GM19324 (cell line): ENCODE measurements around the gene UBE4B.
"Not testable (repeated sequence)": the region's sequence is repeated elsewhere in the genome, so short reads cannot be mapped to it uniquely, and the experiment has no call there.

ENCODE experiments used
- ATAC-seq: cut with Tn5 transposase; IDR thresholded peaks from one replicate; pipeline ENCODE4 v1.9.1; 2021; ENCODE audit warnings: mild to moderate bottlenecking, moderate library complexity; ENCODE audit not compliant: unreplicated experiment, low FRiP score

UBE4B gene

GRCh38 chr1:10068605-10069294 lies 36.0 kb downstream of the UBE4B start:
- ATAC-seq: no peak

GRCh38 chr1:10070206-10070605 lies 37.4 kb downstream of the UBE4B start:
- no peak for ATAC-seq

- ATAC-seq: no peak
Measured at GRCh38 chr1:10071640-10072039, 38.9 kb downstream of the UBE4B start.

- not testable (repeated sequence) for ATAC-seq
Measured at GRCh38 chr1:10073371-10073770, 40.6 kb downstream of the UBE4B start.

- ATAC-seq: no peak
Measured at GRCh38 chr1:10074059-10074851, 41.5 kb downstream of the UBE4B start.

GRCh38 chr1:10074852-10075730 lies 42.3 kb downstream of the UBE4B start:
- no peak for ATAC-seq

GRCh38 chr1:10075732-10076131 lies 43.0 kb downstream of the UBE4B start:
- ATAC-seq: no peak

- no peak for ATAC-seq
Measured at GRCh38 chr1:10078494-10078893, 45.7 kb downstream of the UBE4B start.

GRCh38 chr1:10080523-10080922 lies 47.8 kb downstream of the UBE4B start:
- no peak for ATAC-seq

- no peak for ATAC-seq
Measured at GRCh38 chr1:10082785-10083479, 50.2 kb downstream of the UBE4B start.

- no peak for ATAC-seq
Measured at GRCh38 chr1:10084045-10084444, 51.3 kb downstream of the UBE4B start.

- no peak for ATAC-seq
Measured at GRCh38 chr1:10085076-10085475, 52.3 kb downstream of the UBE4B start.

GRCh38 chr1:10087210-10087609 lies 54.5 kb downstream of the UBE4B start:
- no peak for ATAC-seq

- no peak for ATAC-seq
Measured at GRCh38 chr1:10101929-10102328, 69.2 kb downstream of the UBE4B start.

GRCh38 chr1:10103193-10103592 lies 70.4 kb downstream of the UBE4B start:
- no peak for ATAC-seq

- no peak for ATAC-seq
Measured at GRCh38 chr1:10104834-10105233, 72.1 kb downstream of the UBE4B start.

- ATAC-seq: no peak
Measured at GRCh38 chr1:10105484-10105883, 72.7 kb downstream of the UBE4B start.

GRCh38 chr1:10106241-10106640 lies 73.5 kb downstream of the UBE4B start:
- ATAC-seq: no peak

- ATAC-seq: no peak
Measured at GRCh38 chr1:10106756-10107475, 74.2 kb downstream of the UBE4B start.

- ATAC-seq: not testable (repeated sequence)
Measured at GRCh38 chr1:10107476-10107847, 74.7 kb downstream of the UBE4B start.
